Trophoblast cell (in vitro differentiated cells and primary cell): ENCODE results near the gene ADARB1.
A peak's percentile ranks its signal among the peaks of the same experiment; 100 is the strongest.

Experiments used
- DNase-seq, 2 donors: peaks; one replicate each; pipeline ENCODE4 v3.0.0-alpha.2; 2016
- H2AFZ ChIP-seq: 2 replicates; pipeline ENCODE4 v1.6.1; 2013; ENCODE audit warnings: low read length, moderate library complexity, mild to moderate bottlenecking; ENCODE audit not compliant: insufficient read depth, poor library complexity
- H2AK5ac ChIP-seq: 2 replicates; pipeline ENCODE4 v1.6.1; 2013; ENCODE audit warnings: mild to moderate bottlenecking, low read length
- H2BK120ac ChIP-seq: 2 replicates; pipeline ENCODE4 v1.6.1; 2013; ENCODE audit warnings: low read length, mild to moderate bottlenecking, moderate library complexity; ENCODE audit not compliant: insufficient read depth, poor library complexity
- H2BK12ac ChIP-seq: 2 replicates; pipeline ENCODE4 v1.6.1; 2013; ENCODE audit warnings: mild to moderate bottlenecking, low read length, moderate library complexity
- H2BK5ac ChIP-seq: 2 replicates; pipeline ENCODE4 v1.6.1; 2013; ENCODE audit warnings: low read length, low read depth, moderate library complexity, mild to moderate bottlenecking; ENCODE audit not compliant: poor library complexity
- H3K14ac ChIP-seq: 2 replicates; pipeline ENCODE4 v1.6.1; 2013; ENCODE audit warnings: mild to moderate bottlenecking, low read length
- H3K18ac ChIP-seq: 2 replicates; pipeline ENCODE4 v1.6.1; 2013; ENCODE audit warnings: mild to moderate bottlenecking, low read length
- H3K23ac ChIP-seq: 2 replicates; pipeline ENCODE4 v1.6.1; 2013; ENCODE audit warnings: low read length
- H3K27ac ChIP-seq: 2 replicates; pipeline ENCODE4 v1.5.1; 2013; ENCODE audit warnings: low read depth, mild to moderate bottlenecking, inconsistent platforms, low read length, moderate library complexity
- H3K27me3 ChIP-seq: 2 replicates; pipeline ENCODE4 v1.6.1; 2013; ENCODE audit warnings: inconsistent platforms, mild to moderate bottlenecking, low read length, moderate library complexity; ENCODE audit not compliant: insufficient read depth
- H3K36me3 ChIP-seq, 2 experiments: 1 replicate in 1 of 2; 2 replicates in 1 of 2; pipeline ENCODE4 v1.6.1; 2013; ENCODE audit warnings: low read length in 2 of 2, mild to moderate bottlenecking in 2 of 2, moderate library complexity in 1 of 2; ENCODE audit not compliant: insufficient read depth in 2 of 2, control insufficient read depth in 1 of 2
- H3K4ac ChIP-seq: 2 replicates; pipeline ENCODE4 v1.6.1; 2013; ENCODE audit warnings: low read depth, mild to moderate bottlenecking, low read length, moderate library complexity
- H3K4me1 ChIP-seq, 2 experiments: 1 replicate in 1 of 2; 2 replicates in 1 of 2; pipeline ENCODE4 v1.6.1; 2013; ENCODE audit warnings: low read length in 2 of 2, mild to moderate bottlenecking in 2 of 2, moderate library complexity in 1 of 2; ENCODE audit not compliant: insufficient read depth in 2 of 2, control insufficient read depth in 1 of 2
- H3K4me2 ChIP-seq: 2 replicates; pipeline ENCODE4 v1.6.1; 2013; ENCODE audit warnings: inconsistent platforms, mild to moderate bottlenecking, low read length, moderate library complexity
- H3K4me3 ChIP-seq: 2 replicates; pipeline ENCODE4 v1.5.1; 2013; ENCODE audit warnings: mild to moderate bottlenecking, low read depth, low read length, inconsistent platforms
- H3K79me1 ChIP-seq: one replicate; pipeline ENCODE4 v1.6.1; 2013; ENCODE audit warnings: low read length
- H3K79me2 ChIP-seq: 2 replicates; pipeline ENCODE4 v1.6.1; 2013; ENCODE audit warnings: low read length, mild to moderate bottlenecking; ENCODE audit not compliant: control insufficient read depth, insufficient read depth, poor library complexity
- H3K9ac ChIP-seq: 2 replicates; pipeline ENCODE4 v1.6.1; 2013; ENCODE audit warnings: mild to moderate bottlenecking, low read length
- H3K9me3 ChIP-seq: 2 replicates; pipeline ENCODE4 v1.6.1; 2013; ENCODE audit warnings: low read depth, mild to moderate bottlenecking, control low read depth, inconsistent platforms, low read length; ENCODE audit not compliant: insufficient read depth
- H4K12ac ChIP-seq: 2 replicates; pipeline ENCODE4 v1.6.1; 2013; ENCODE audit warnings: low read depth, mild to moderate bottlenecking, low read length, moderate library complexity
- H4K8ac ChIP-seq: 2 replicates; pipeline ENCODE4 v1.6.1; 2013; ENCODE audit warnings: low read depth, mild to moderate bottlenecking, low read length, moderate library complexity
- H4K91ac ChIP-seq: one replicate; pipeline ENCODE4 v1.6.1; 2013; ENCODE audit warnings: low read depth, mild to moderate bottlenecking, low read length, moderate library complexity
- WGBS: extraction: QIAGEN DNeasy Blood & Tissue Kit; methylation state at CpG from one replicate; pipeline ENCODE4 v1.1.7; 2013; ENCODE audit warnings: missing lambda C conversion rate; ENCODE audit not compliant: insufficient read length, insufficient coverage; ENCODE audit errors: extremely low coverage; 5-methylcytosine and 5-hydroxymethylcytosine counted together

ADARB1 gene

GRCh38 chr21:45164124-45164511 is 89.7 kb downstream of the ADARB1 start:
- Histone ChIP-seq H2AFZ (no peak overlapping the region), H3K23ac (no peak overlapping the region), H3K79me2 (no peaks in the 10 kb centered on the region), H3K79me1 (no peaks in the 10 kb centered on the region), H3K9me3 (no peaks in the 10 kb centered on the region), H3K4me3 (no peak overlapping the region), H3K4me2 (no peak overlapping the region), H2BK12ac (no peak overlapping the region), H2BK5ac (no peak overlapping the region), H4K12ac (no peak overlapping the region), H3K18ac (no peak overlapping the region), H3K9ac (no peak overlapping the region), H3K36me3 (peaks cover 5 to 9% of the 10 kb centered on the region in 2 experiments), H3K4me1 (no peaks in the 10 kb centered on the region), H3K27ac (no peak overlapping the region), H3K4ac (no peak overlapping the region), H4K91ac (no peak overlapping the region), H3K14ac (no peak overlapping the region), H2AK5ac (no peak overlapping the region), H4K8ac (no peak overlapping the region), H2BK120ac (no peak overlapping the region), H3K27me3 (no peaks in the 10 kb centered on the region)
- WGBS: no CpG with 5 or more reads among the region's 12 CpGs
- no peak for DNase-seq

GRCh38 chr21:45164838-45165237 is 90.5 kb downstream of the ADARB1 start:
- H4K12ac ChIP-seq: no peak overlapping the region
- no peak overlapping the region for H3K4ac ChIP-seq
- no peak overlapping the region for H2BK120ac ChIP-seq
- no peak overlapping the region for H2AK5ac ChIP-seq
- H2BK12ac ChIP-seq: no peak overlapping the region
- no peak for DNase-seq
- peaks cover 5 to 9% of the 10 kb centered on the region in 2 experiments for H3K36me3 ChIP-seq
- H3K9ac ChIP-seq: peak overlapping the region; percentile 50
- H3K14ac ChIP-seq: no peak overlapping the region
- no peaks in the 10 kb centered on the region for H3K79me2 ChIP-seq
- no peak overlapping the region for H4K8ac ChIP-seq
- H3K9me3 ChIP-seq: no peaks in the 10 kb centered on the region
- no peaks in the 10 kb centered on the region for H3K4me1 ChIP-seq
- H3K79me1 ChIP-seq: no peaks in the 10 kb centered on the region
- no peak overlapping the region for H3K4me3 ChIP-seq
- H2BK5ac ChIP-seq: no peak overlapping the region
- H2AFZ ChIP-seq: no peak overlapping the region
- WGBS: no CpG with 5 or more reads among the region's 6 CpGs
- no peak overlapping the region for H3K4me2 ChIP-seq
- H3K23ac ChIP-seq: no peak overlapping the region
- H4K91ac ChIP-seq: no peak overlapping the region
- no peaks in the 10 kb centered on the region for H3K27me3 ChIP-seq
- H3K27ac ChIP-seq: no peak overlapping the region
- no peak overlapping the region for H3K18ac ChIP-seq

- Histone ChIP-seq H3K79me2 (no peaks in the 10 kb centered on the region), H3K4me2 (no peak overlapping the region), H3K27me3 (no peaks in the 10 kb centered on the region), H3K4ac (no peak overlapping the region), H2AFZ (no peak overlapping the region), H2BK5ac (no peak overlapping the region), H3K14ac (no peak overlapping the region), H4K8ac (no peak overlapping the region), H4K91ac (no peak overlapping the region), H3K27ac (no peak overlapping the region), H2AK5ac (no peak overlapping the region), H3K79me1 (no peaks in the 10 kb centered on the region), H3K9me3 (no peaks in the 10 kb centered on the region), H3K18ac (no peak overlapping the region), H3K4me3 (no peak overlapping the region), H3K4me1 (no peaks in the 10 kb centered on the region), H2BK120ac (no peak overlapping the region), H4K12ac (no peak overlapping the region), H3K23ac (no peak overlapping the region), H2BK12ac (no peak overlapping the region), H3K36me3 (peaks cover 3 to 9% of the 10 kb centered on the region in 2 experiments), H3K9ac (no peak overlapping the region)
- peak in 1 of 2 donors; percentile 7 for DNase-seq
- no CpG with 5 or more reads among the region's 5 CpGs for WGBS
Observed at GRCh38 chr21:45166931-45167330, 92.6 kb downstream of the ADARB1 start.

- Histone ChIP-seq H4K91ac (no peak overlapping the region), H2AFZ (no peak overlapping the region), H2AK5ac (no peak overlapping the region), H3K23ac (no peak overlapping the region), H3K27ac (no peak overlapping the region), H3K18ac (no peak overlapping the region), H4K12ac (no peak overlapping the region), H3K4me3 (no peak overlapping the region), H3K4me1 (no peaks in the 10 kb centered on the region), H3K4ac (no peak overlapping the region), H2BK12ac (no peak overlapping the region), H3K27me3 (no peaks in the 10 kb centered on the region), H4K8ac (no peak overlapping the region), H2BK120ac (no peak overlapping the region), H3K79me1 (no peaks in the 10 kb centered on the region), H3K9ac (no peak overlapping the region), H3K79me2 (no peaks in the 10 kb centered on the region), H3K4me2 (no peak overlapping the region), H3K9me3 (no peaks in the 10 kb centered on the region), H2BK5ac (no peak overlapping the region), H3K14ac (no peak overlapping the region), H3K36me3 (peaks cover 0 to 6% of the 10 kb centered on the region in 2 experiments)
- no peak for DNase-seq
- no CpG with 5 or more reads among the region's 6 CpGs for WGBS
Observed at GRCh38 chr21:45167796-45168222, 93.4 kb downstream of the ADARB1 start.
